GM19025 (cell line): ENCODE results near the gene TNNT1.

Source experiments
- ATAC-seq: cut with Tn5 transposase; IDR thresholded peaks from one replicate; pipeline ENCODE4 v1.9.1; 2021; ENCODE audit warnings: mild to moderate bottlenecking, low read depth, moderate library complexity; ENCODE audit not compliant: unreplicated experiment

Gene TNNT1

DNA sequence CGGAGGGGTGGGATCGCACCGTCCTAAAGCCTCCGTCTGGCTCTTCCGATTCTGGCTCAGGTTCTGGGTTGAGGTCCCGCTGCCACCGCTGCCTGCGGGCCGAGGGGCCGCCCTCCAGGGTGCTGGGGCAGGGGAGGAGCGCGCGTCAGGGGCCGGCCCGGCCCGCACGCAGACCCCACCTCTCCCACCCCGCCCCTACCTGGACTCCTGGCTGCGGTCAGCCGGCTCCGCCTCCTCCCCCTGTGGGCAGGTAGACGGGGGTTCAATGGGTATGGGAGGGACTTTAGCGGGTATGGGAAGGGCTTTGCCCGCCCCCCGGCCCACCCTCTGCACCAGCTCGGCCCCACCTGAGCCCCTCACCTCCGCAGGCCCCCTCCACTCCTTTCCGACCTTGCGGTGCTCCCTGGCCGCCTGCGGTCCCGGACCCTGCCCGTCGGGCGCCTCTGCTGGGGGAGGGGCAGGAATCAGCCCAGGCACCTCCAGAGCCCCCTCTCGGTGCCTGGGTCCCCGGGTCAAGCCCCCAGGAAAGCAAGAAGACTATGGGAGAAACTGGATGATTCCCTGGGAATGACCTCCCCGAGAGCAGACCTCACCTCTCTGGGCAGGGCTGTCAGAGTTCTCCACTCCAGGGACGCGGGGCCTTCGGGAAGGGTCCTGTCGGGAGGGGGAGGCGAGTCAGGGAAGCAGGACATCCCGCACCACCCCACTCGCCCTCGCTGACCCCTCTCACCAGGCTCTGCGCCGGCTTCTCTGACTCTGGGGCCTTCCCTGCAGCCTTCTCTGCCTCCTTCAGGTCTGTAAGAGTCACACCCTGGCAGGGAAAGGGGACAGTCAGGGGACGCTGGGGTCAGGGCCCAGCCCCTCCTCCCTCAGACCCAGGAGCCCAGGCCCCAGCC lies 56.3 kb downstream of the TNNT1 start:
- no peak for ATAC-seq

DNA sequence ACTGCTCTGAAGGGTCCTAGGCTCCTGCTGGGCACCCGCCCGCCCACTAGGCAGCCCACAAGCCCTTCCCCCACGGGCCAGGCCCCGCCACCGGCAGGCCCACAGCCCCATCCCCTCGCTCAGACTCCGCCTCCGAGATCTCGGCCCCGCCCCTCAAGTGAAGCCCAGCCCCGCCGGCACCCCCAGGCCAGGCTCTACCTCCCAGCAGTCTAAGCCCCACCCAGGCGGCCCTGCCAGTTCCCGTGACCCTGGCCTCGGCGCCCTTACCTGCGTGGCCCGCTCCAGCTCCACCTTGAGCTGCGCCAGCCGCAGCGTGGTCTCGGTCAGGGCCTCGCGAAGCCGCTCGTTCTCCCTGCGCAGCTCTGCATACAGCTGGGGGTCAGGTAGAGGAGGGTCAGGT lies 57.1 kb downstream of the TNNT1 start:
- no peak for ATAC-seq

DNA sequence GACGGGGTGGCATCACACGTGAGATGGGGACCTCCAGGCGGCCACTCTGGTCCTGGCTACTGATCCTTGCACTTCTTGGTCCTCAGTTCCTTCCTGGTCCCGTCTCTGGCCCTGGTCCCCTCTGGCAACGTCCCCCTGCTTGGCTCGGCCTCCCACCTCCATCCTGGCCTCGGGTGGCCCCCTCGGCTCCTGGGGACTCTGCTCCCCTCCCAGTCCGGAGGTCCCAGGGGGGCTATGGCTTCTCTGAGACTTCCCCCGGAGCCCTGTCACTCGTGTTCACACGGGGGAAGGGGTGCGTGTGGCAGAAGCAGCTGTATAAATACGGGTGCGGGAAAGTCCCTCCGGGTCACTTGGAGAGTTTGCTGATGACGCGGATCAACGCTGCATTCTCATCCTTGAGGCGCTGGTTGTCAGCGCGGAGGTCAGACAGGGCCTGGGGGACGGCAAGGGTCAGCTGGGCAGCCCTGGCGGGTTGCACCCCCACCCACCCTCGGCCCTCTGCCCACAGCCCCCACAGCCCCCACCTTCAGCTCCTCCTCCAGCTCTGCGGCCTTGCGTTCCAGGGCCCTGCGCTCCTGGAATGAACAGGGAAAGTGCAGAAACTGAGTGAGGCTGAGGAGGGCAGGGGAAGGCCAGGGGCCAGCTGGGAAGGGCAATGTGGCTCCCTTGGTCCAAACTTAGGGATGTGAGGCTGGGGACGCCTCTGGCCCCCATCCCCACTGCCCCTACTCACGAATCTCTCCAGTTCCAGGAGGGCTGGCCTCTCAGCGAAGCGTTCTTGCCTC lies 57.7 kb downstream of the TNNT1 start:
- no peak for ATAC-seq

DNA sequence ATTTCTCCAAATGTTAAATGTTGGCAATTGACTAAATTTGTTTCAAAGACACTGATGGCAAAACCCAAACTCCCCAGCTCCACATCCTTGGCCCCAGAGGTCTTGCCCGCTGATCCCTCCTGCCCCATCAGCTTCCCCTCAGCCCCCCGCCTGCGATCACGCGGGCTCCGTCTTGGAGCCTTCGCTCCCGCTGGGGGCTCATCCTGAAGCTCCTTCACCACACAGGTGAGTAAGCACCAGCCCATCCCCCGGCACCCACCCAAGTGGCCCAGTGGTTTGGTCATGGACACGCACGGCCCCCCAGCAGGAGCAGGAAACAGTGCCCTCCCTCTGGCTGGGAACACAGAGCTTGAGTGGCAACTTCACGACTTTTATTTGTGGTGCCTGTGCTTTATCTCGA lies 58.4 kb downstream of the TNNT1 start:
- ATAC-seq, result no peak

DNA sequence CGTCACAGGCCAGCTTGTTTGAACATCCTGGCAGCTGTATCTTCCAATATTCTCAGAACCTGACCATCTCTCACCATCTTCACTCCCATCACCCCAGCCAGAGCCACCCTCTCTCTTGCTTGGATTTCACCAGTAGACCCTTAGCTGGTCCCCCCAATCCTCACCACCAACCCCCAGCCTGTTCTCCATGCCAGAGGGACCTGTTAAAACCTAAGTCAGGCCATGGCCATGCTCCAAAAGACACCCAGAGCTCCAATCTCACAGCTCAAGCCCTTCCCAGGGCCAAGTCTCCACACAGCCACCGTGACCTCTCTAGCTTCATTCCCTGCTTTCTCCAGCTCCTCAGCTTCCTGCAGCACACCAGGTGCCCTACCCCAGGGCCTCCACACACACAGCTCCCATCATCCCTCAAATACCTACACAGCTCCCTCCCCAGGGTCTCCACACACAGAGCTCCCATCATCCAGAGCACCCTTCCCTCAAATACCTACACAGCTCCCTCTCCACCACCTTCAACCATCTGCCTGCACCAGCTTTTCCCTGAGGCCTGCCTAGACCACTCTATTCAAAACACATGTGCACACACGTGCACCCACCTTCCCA lies 59.6 kb downstream of the TNNT1 start:
- no peak for ATAC-seq

DNA sequence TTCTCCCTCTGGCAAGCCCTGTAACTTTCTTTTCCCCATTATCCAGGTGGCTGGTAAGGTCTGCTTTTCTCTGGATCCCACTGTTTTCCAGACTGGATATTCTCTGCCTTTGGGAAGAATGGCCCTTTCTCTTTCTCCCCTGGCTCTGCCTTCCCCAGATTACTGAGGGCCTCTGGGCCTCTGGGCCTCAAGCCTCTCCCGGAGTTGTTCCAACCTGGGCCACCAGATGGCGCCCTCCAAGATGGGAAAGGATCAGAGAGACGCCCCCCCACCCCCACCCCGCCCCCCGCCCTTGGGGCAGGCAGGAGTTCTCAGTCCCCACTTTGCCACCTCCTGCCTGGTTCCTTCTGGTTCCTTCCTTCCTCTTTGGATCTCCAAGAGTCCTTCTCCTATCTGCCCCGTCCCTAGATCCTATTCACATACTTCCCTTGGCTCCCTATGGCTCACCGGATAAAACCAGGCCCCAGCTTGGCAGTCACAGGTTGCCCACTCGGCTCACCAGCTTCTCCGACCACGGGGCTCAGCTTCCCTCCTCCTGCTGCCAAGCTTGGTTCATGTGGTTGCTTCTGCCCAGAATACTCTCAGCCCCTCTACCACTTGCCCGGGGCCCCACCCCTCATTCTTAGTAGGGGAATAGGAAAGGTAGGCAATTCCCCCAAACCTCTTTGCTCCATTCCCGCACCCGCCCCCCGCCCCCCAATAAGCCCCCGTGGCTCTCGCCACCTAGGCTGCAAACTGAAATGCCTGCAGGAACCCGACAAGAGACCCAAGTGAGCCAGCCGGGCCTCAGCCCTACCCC lies 60.3 kb downstream of the TNNT1 start:
- no peak for ATAC-seq

DNA sequence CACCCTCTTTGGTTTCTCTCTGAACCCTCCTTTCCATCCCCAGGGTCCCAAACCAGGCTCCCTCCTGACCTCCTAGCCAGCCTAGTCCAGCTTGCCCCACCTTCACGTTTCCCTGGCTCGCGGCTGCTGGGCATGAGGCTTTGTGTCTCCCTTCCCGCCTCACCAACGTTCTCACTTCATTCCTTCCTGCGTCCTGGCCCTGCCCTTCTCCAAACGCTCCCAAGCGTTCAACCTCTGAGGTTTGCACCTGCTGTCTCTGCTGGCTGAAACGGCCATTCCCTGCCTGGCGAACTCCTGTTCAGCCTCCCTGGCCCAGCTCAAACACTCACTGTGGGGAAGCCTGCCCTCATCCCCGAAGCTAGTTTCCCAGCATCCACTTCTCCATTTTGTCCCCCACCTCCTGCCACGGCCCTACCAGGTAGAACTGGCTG lies 61.0 kb downstream of the TNNT1 start:
- no peak for ATAC-seq

DNA sequence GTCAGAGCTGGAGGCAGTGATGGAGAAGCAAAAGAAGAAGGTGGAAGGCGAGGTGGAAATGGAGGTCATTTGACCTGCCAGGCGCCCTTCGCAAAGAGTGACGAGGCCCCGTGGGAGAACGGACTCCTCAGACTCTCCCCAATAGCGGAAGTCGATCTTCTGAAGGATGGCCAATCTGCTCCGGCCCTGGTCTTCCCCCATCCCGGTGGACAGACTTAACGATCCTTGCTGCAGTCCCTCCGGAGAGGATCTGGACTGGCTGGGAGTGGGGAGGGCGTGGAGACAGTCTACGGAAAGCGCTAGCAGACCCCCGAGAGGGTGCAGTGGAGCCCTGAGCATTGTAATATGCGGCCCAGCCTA lies 61.5 kb downstream of the TNNT1 start:
- no peak for ATAC-seq

DNA sequence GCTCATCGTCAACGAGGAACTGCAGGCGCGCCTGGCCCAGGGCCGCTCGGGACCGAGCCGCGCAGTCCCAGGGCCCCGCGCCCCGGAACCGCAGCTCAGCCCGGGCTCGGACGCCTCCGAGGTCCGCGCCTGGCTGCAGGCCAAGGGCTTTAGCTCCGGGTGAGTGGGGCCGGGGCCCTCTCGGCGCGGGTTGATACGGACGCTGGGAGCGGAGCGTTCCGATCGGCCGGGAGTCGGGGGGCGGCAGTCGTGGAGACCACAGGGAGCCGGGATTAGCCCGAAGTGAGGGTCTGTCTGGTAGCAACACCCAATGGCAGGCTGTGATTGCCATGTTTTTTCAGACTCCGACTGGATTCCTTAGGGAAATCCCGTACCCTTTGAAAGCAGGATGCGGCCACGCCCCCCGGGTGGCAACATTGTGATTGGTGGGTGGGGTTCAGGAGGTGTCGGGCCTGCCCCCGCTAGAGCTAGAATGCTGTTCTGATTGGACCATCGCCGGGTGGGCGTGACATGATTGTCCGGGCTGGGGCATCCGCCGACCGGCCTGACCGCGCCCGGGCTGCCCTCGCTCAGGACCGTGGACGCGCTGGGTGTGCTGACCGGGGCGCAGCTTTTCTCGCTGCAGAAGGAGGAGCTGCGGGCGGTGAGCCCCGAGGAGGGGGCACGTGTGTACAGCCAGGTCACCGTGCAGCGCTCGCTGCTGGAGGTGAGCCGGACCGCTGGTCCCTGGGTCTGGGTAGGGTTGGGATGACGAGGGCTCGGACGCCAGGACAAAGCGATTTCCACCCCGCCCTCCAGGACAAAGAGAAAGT lies 62.1 kb downstream of the TNNT1 start:
- ATAC-seq, result no peak

DNA sequence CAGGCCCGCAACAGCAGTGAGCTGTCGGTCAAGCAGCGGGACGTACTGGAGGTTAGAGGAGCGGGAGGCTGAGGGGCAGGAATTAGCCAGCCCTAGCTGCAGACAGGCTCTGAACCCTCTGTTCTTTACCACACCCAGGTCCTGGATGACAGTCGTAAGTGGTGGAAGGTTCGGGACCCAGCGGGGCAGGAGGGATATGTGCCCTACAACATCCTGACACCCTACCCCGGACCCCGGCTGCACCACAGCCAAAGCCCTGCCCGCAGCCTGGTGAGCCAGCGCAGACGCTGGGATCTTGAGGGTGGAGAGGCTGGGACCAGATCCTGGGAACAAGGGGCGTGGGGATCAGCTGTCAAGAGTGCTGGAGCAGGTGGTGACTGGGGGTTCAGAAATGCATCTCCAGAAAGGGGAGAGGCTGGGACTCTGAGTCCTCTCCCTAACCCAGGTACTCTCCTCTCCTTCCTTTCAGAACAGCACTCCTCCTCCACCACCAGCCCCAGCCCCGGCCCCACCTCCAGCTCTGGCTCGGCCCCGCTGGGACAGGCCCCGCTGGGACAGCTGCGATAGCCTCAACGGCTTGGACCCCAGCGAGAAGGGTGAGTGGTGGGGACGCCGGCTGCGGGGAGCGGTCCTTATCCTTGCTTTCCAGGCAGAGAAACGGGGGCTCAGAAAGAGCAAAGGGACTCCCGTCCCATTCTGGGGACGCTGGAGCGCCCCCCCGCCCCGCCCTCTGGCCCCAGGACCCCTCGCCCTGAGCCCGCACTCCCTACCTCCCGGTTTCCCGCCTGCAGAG lies 62.9 kb downstream of the TNNT1 start:
- no peak for ATAC-seq

DNA sequence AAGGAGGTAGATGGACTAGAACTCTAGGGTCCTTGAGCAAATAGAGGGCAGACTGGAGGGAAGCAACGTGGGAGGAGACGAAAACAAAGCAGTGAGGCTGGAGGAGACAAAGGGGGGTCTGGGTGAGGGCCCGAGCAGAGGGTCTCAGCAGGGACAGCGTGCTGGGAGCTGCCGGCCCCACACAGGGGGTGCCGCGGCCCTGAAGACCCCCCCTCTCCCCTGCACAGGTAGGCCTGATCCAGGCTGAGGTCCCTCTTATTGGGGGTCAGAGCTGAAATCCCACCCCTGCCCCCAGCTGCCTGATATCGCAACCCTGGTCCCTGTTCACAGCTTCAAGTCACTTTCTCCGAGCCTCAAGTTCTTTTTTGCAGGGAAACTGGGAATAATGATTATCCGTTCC lies 64.6 kb downstream of the TNNT1 start:
- ATAC-seq, result no peak

DNA sequence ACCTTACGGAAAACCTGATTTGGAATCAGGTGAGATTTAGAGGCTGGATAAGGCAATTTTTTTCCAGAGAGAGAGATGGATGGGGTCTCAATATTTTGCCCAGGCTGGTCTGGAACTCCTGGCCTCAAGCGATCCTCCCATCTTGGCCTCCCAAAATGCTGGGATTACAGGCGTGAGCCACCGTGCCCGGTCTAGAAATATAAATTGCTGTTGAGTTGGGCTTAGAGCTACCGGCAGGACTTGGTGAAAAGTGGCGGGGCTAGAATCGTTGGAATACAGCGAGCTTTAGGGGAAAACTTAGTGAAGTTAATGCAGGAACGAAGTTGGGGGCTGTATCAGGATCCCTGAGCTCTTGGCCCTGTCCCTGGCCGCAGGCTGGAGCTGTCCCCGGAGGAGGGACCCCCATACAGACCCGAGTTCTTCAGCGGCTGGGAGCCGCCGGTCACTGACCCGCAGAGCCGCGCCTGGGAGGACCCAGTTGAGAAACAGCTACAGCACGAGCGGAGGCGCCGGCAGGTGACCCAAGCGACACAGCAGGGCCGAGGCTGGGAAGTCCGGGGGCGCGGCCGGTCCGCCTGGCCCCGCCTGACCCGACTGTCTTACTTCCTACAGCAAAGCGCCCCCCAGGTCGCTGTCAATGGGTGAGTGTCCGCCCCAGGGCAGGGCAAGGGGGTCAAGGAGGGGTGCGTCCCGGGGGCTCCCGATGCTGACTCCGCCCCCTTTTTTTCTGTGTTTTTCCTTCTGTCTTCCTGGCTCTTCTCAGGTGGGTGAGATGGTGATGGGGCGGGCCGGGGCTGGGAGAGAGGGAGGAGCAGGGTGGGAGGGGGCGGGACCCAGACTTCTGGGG lies 65.8 kb downstream of the TNNT1 start:
- no peak for ATAC-seq
